ENCODE results near the gene GPAM.
"Not testable (repeated sequence)": the region's sequence is repeated elsewhere in the genome, so short reads cannot be mapped to it uniquely, and the experiment has no call there.

Gene GPAM

GRCh38 chr10:112203328-112204076 lies 19.9 kb upstream of the GPAM start:
- peak; percentile 13 for DNase-seq (ENCODE audit: insufficient read length, low spot score)
- TF ChIP-seq PAX5 (IDR thresholded peaks at IDR 0.05; ENCODE audit: insufficient read depth, low read length, severe bottlenecking) (no peak), POLR2AphosphoS5 (IDR thresholded peaks at IDR 0.05; ENCODE audit: low read depth, low read length) (no peak), POU2F2 (IDR thresholded peaks at IDR 0.05; ENCODE audit: low read depth, low read length) (no peak), SPI1 (IDR thresholded peaks at IDR 0.05; ENCODE audit: low read depth, low read length) (no peak), POLR2A (IDR thresholded peaks at IDR 0.05; ENCODE audit: low read depth, low read length) (no peak), TAF1 (IDR thresholded peaks at IDR 0.05; ENCODE audit: low read depth, low read length) (no peak)
- no peak for FAIRE-seq

GRCh38 chr10:112202561-112203241 lies 19.1 kb upstream of the GPAM start:
- FAIRE-seq = peak; percentile 65
- TF ChIP-seq SPI1 (IDR thresholded peaks at IDR 0.05; ENCODE audit: low read depth, low read length) (peak; percentile 45; the same call in 1 of the 2 replicates), POU2F2 (IDR thresholded peaks at IDR 0.05; ENCODE audit: low read depth, low read length) (peak; percentile 48; the same call in 1 of the 2 replicates), POLR2AphosphoS5 (IDR thresholded peaks at IDR 0.05; ENCODE audit: low read depth, low read length) (no peak)
- peak; percentile 32 for DNase-seq (ENCODE audit: insufficient read length, low spot score)

DNA sequence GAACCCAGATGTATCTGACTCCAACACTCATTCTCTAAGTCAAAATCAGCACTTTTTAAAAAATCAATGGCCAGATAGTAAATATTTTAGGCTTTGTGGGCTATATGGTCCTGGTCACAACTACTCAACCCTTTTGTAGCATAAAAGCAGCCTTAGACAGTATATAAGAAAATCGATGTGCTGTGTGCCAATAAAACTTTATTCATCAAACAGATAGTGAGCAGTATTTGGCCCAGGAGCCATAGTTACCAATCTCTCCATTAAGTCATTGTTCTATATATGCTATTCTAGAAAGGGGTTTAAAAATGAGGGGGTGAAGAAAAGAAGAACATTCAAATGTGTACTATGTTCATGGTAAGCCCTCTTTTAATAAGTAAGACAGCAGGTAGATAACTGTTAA lies 18.5 kb upstream of the GPAM start:
- TF ChIP-seq TAF1 (IDR thresholded peaks at IDR 0.05; ENCODE audit: low read depth, low read length) (no peak), POLR2A (IDR thresholded peaks at IDR 0.05; ENCODE audit: low read depth, low read length) (no peak), PAX5 (IDR thresholded peaks at IDR 0.05; ENCODE audit: insufficient read depth, low read length, severe bottlenecking) (no peak), POU2F2 (IDR thresholded peaks at IDR 0.05; ENCODE audit: low read depth, low read length) (no peak), POLR2AphosphoS5 (IDR thresholded peaks at IDR 0.05; ENCODE audit: low read depth, low read length) (no peak), SPI1 (IDR thresholded peaks at IDR 0.05; ENCODE audit: low read depth, low read length) (no peak)
- FAIRE-seq (no peak), DNase-seq (ENCODE audit: insufficient read length, low spot score) (no peak)

GRCh38 chr10:112201334-112201733 lies 17.8 kb upstream of the GPAM start:
- no peak for FAIRE-seq
- TF ChIP-seq SPI1 (IDR thresholded peaks at IDR 0.05; ENCODE audit: low read depth, low read length) (no peak), POLR2AphosphoS5 (IDR thresholded peaks at IDR 0.05; ENCODE audit: low read depth, low read length) (no peak), PAX5 (IDR thresholded peaks at IDR 0.05; ENCODE audit: insufficient read depth, low read length, severe bottlenecking) (no peak), TAF1 (IDR thresholded peaks at IDR 0.05; ENCODE audit: low read depth, low read length) (no peak), POLR2A (IDR thresholded peaks at IDR 0.05; ENCODE audit: low read depth, low read length) (no peak), POU2F2 (IDR thresholded peaks at IDR 0.05; ENCODE audit: low read depth, low read length) (no peak)
- no peak for DNase-seq (ENCODE audit: insufficient read length, low spot score)

- DNase-seq (ENCODE audit: insufficient read length, low spot score); FAIRE-seq: not testable (repeated sequence)
Observed at GRCh38 chr10:112200259-112200658, 16.7 kb upstream of the GPAM start.

DNA sequence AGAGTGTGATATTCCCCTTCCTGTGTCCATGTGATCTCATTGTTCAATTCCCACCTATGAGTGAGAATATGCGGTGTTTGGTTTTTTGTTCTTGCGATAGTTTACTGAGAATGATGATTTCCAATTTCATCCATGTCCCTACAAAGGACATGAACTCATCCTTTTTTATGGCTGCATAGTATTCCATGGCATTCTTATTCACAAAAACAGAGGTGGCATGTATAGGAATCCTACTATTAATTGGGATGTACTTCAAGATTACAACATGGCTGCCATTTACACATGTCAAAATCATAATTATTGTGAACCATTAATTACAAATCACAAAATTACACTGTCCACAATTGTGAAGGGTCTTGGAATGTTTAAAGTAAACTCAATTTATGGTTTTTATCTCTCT lies 14.1 kb upstream of the GPAM start:
- DNase-seq (ENCODE audit: insufficient read length, low spot score); FAIRE-seq: not testable (repeated sequence)

GRCh38 chr10:112195224-112195623 lies 11.7 kb upstream of the GPAM start:
- DNase-seq (ENCODE audit: insufficient read length, low spot score) (no peak), FAIRE-seq (no peak)
- TF ChIP-seq PAX5 (IDR thresholded peaks at IDR 0.05; ENCODE audit: insufficient read depth, low read length, severe bottlenecking) = no peak
- no peak for TF ChIP-seq SPI1 (IDR thresholded peaks at IDR 0.05; ENCODE audit: low read depth, low read length)
- TF ChIP-seq POLR2A (IDR thresholded peaks at IDR 0.05; ENCODE audit: low read depth, low read length) = no peak
- TF ChIP-seq POLR2AphosphoS5 (IDR thresholded peaks at IDR 0.05; ENCODE audit: low read depth, low read length) = no peak
- TF ChIP-seq TAF1 (IDR thresholded peaks at IDR 0.05; ENCODE audit: low read depth, low read length) = no peak
- TF ChIP-seq POU2F2 (IDR thresholded peaks at IDR 0.05; ENCODE audit: low read depth, low read length) = no peak

- TF ChIP-seq POLR2AphosphoS5 (IDR thresholded peaks at IDR 0.05; ENCODE audit: low read depth, low read length) (no peak), TAF1 (IDR thresholded peaks at IDR 0.05; ENCODE audit: low read depth, low read length) (no peak), SPI1 (IDR thresholded peaks at IDR 0.05; ENCODE audit: low read depth, low read length) (no peak), POLR2A (IDR thresholded peaks at IDR 0.05; ENCODE audit: low read depth, low read length) (no peak), PAX5 (IDR thresholded peaks at IDR 0.05; ENCODE audit: insufficient read depth, low read length, severe bottlenecking) (no peak), POU2F2 (IDR thresholded peaks at IDR 0.05; ENCODE audit: low read depth, low read length) (no peak)
- FAIRE-seq (no peak), DNase-seq (ENCODE audit: insufficient read length, low spot score) (no peak)
Observed at GRCh38 chr10:112191791-112192190, 8.2 kb upstream of the GPAM start.

DNA sequence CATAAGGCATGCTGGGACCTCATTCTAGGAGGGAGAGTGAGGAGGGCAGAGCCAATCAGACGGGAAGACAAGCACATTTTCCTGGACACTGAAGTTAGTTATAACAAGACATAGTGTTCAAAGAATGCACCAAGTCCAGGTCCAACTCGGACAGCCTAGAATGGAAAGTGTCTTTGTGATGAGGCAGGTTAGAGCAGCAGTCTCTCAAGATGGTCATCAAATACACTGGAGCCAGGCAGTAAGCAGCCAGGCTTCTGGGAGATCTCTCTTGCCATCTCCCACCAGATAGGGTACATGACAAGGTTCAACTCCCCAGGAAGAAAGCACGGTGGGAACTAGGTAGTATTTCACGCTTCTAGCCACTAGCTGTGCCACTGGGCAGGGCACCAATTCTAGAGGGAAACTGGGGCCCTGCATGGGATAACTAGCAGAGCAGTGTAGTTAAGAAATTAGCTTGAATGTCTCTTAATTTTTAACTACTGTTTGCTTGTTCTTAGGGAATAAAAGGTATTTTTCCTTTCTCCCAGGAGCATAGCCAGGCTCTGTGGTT lies 7.6 kb upstream of the GPAM start:
- DNase-seq (ENCODE audit: insufficient read length, low spot score) = no peak
- no peak for TF ChIP-seq TAF1 (IDR thresholded peaks at IDR 0.05; ENCODE audit: low read depth, low read length)
- no peak for TF ChIP-seq POLR2A (IDR thresholded peaks at IDR 0.05; ENCODE audit: low read depth, low read length)
- TF ChIP-seq PAX5 (IDR thresholded peaks at IDR 0.05; ENCODE audit: insufficient read depth, low read length, severe bottlenecking) = no peak
- no peak for TF ChIP-seq POU2F2 (IDR thresholded peaks at IDR 0.05; ENCODE audit: low read depth, low read length)
- TF ChIP-seq SPI1 (IDR thresholded peaks at IDR 0.05; ENCODE audit: low read depth, low read length) = no peak
- TF ChIP-seq POLR2AphosphoS5 (IDR thresholded peaks at IDR 0.05; ENCODE audit: low read depth, low read length) = no peak

GRCh38 chr10:112189465-112189864 lies 5.9 kb upstream of the GPAM start:
- DNase-seq (ENCODE audit: insufficient read length, low spot score) (no peak), FAIRE-seq (no peak)
- TF ChIP-seq POLR2AphosphoS5 (IDR thresholded peaks at IDR 0.05; ENCODE audit: low read depth, low read length) (no peak), TAF1 (IDR thresholded peaks at IDR 0.05; ENCODE audit: low read depth, low read length) (no peak), POU2F2 (IDR thresholded peaks at IDR 0.05; ENCODE audit: low read depth, low read length) (no peak), PAX5 (IDR thresholded peaks at IDR 0.05; ENCODE audit: insufficient read depth, low read length, severe bottlenecking) (no peak), POLR2A (IDR thresholded peaks at IDR 0.05; ENCODE audit: low read depth, low read length) (no peak), SPI1 (IDR thresholded peaks at IDR 0.05; ENCODE audit: low read depth, low read length) (no peak)

More for the DNA sequence above, 7.6 kb upstream of the GPAM start:
- FAIRE-seq = no peak
